Spinal cord (tissue), 10 donors: ENCODE measurements around the gene RNU6-7. TPM values are rescaled to one million over a fixed set of nuclear protein-coding genes. Genes with fewer than 3 reads are reported as not detected.

Experiments
- DNase-seq, 6 donors: peaks; one replicate each; pipeline versions ENCODE4 v3.0.0 to v3.0.0-alpha.2; 2013 to 2015; ENCODE audit warnings: low spot score in 6 of 6, low read depth in 4 of 6
- H3K27ac ChIP-seq: one replicate; pipeline ENCODE4 v1.5.1; 2013; ENCODE audit warnings: low read depth, low read length, control low read depth
- H3K27me3 ChIP-seq: one replicate; pipeline ENCODE4 v1.6.1; 2013; ENCODE audit warnings: low read length; ENCODE audit not compliant: control insufficient read depth, insufficient read depth
- H3K36me3 ChIP-seq: one replicate; pipeline ENCODE4 v1.6.1; 2013; ENCODE audit warnings: low read length; ENCODE audit not compliant: control insufficient read depth, insufficient read depth
- H3K4me1 ChIP-seq: one replicate; pipeline ENCODE4 v1.6.1; 2013; ENCODE audit warnings: low read length; ENCODE audit not compliant: control insufficient read depth, insufficient read depth
- H3K4me3 ChIP-seq: one replicate; pipeline ENCODE4 v1.5.1; 2013; ENCODE audit warnings: low read depth, low read length, control low read depth
- H3K9me3 ChIP-seq: one replicate; pipeline ENCODE4 v1.6.1; 2013; ENCODE audit warnings: low read length; ENCODE audit not compliant: control insufficient read depth, insufficient read depth
- WGBS: methylation state at CpG from one replicate; pipeline ENCODE4 v1.1.5; 2013; ENCODE audit warnings: missing lambda C conversion rate; ENCODE audit not compliant: insufficient coverage; 5-methylcytosine and 5-hydroxymethylcytosine counted together
- polyA plus RNA-seq, 2 donors: library from polyadenylated mRNA; unstranded; fragments of 120-200 nt; gene quantifications; one replicate each; pipeline ENCODE4 v1.2.1, GENCODE V29; 2013; ENCODE audit not compliant: insufficient read length in 2 of 2
- total RNA-seq, 2 donors: library from RNA; depleted of rRNA in 1 of 2; stranded (reverse); fragments of 120-200 nt in 1 of 2; fragments of >200 nt in 1 of 2; gene quantifications; one replicate each; pipeline versions ENCODE4 v1.2.3 to v1.2.4, GENCODE V29; 2013 to 2014
- donor health status: healthy.

RNU6-7 gene
- total and polyA plus RNA-seq, 4 donors: not detected

DNA sequence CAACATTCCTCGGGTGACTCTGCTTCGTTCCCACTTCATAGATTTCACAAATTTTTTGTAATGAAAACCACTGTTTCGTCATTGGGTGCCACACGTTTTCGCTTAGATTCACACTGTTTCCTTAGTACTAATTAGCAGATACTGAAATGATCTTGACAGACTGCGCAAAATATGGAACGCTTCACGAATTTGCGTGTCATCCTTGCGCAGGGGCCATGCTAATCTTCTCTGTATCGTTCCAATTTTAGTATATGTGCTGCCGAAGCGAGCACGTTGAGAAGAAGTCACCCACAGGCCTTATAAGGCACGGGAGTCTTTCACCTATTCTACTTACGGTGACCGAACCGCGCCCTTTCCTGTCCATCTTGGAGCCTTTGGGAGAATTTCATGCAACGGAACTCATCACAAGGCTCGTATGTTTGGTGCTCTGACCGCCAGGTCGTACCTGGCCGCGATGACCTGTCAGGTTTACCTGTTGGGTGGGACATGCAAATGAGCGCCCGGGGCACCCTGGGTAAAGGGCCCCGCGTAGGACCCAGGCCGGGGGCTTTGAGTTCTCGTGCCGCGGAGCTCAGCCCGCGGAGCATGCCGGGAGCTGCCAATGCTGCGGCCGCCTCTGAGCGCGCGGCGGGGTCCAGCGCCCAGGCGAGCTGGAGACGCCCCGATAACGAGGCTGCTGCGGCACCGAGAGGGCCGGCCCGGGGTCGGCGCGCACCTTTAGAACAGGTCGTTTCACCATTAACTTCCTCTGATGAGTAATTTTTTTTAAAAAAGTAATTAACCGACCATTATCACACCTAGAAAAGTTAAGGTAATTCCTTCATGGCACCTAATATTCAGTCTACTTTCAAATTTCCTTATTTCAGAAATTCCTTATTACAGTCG is 1.4 kb downstream of the RNU6-7 start, which contains the start of gene RNU6-8:
Gene RNU6-8 (minus strand): TSS at position 272 of the 885 bp plus-strand sequence.
- 0% methylated on average over 49 of the region's 57 CpGs for WGBS
- H3K4me3 ChIP-seq: peak within 1 kb of the TSS; percentile 82
- no peaks in the 10 kb centered on the region for H3K27me3 ChIP-seq
- peak within 1 kb of the TSS; percentile 95 for H3K27ac ChIP-seq
- no peaks in the 10 kb centered on the region for H3K36me3 ChIP-seq
- peak; percentile 58 to 98 (median 88) for DNase-seq
- H3K4me1 ChIP-seq: peaks cover 13% of the 10 kb centered on the region
- no peaks in the 10 kb centered on the region for H3K9me3 ChIP-seq

DNA sequence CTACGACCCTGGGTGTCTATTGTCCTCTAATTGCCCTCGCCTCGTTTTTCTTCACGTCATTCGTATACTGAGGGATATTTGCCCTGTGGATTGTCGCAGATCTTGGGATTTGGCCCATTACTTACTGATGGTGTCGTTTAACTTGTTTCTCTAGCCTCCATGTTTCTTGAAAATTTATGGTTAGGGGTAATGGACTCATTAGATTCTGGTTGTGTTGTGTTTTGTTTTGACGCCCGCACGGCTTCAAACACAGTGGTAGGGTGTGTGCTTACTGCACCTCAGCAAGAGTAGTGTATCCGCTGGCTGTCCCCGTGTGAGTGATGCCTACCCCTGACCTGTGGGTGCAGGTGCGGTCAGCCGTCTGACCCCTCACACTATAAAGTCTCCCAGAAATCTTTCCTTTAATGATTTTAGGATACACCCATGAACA is 2.1 kb downstream of the RNU6-7 start:
- Histone ChIP-seq H3K27me3 (no peaks in the 10 kb centered on the region), H3K4me1 (peaks cover 13% of the 10 kb centered on the region), H3K9me3 (no peaks in the 10 kb centered on the region), H3K36me3 (no peaks in the 10 kb centered on the region), H3K27ac (peak overlapping the region; percentile 95), H3K4me3 (peak overlapping the region; percentile 82)
- WGBS: 4% methylated on average over 9 of the region's 14 CpGs
- peak in 5 of 6 donors; percentile 22 to 70 (median 56) for DNase-seq

DNA sequence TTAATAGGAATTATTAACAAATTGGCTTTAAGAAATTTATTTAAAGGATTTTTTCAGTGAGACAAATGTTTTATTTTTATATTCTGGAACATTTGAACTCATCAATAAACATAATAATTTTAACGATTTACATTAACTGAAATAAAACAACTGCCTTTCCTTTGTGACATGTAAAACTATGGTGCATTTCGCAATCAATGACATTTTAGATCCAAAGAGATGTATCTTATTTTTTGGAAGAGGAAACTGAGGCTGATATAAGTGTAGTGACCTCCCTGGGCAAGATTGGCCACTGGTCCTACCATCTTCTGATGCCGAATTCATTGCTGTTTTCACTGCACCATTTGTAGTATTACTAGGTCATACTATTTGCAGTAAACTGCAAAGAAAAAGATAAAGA is 3.7 kb downstream of the RNU6-7 start:
- H3K9me3 ChIP-seq: no peaks in the 10 kb centered on the region
- no peaks in the 10 kb centered on the region for H3K27me3 ChIP-seq
- no peak overlapping the region for H3K4me3 ChIP-seq
- WGBS: no CpG with 5 or more reads among the region's 3 CpGs
- no peaks in the 10 kb centered on the region for H3K36me3 ChIP-seq
- DNase-seq: no peak
- H3K4me1 ChIP-seq: peaks cover 13% of the 10 kb centered on the region
- no peak overlapping the region for H3K27ac ChIP-seq

DNA sequence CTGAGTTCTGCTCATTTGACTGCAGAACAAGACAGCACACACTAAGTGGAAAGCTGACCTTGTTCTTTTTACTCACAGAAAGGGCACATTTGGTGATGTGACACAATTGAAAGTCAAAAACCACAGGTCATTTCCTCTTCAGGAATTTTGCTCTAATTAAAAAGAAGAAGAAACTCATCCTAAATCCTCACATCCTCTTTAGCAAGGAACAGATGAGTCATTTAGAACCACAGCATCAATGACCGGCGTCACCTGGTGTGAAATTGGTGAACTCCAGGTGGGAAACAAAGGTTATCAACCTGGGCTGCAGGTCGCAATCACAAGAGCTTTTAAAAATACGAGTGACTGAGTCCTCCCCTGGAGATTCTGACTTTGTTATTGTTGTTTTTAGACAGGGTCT is 4.1 kb downstream of the RNU6-7 start:
- 79% methylated on average over 4 of the region's 4 CpGs for WGBS
- H3K27ac ChIP-seq: no peak overlapping the region
- no peak for DNase-seq

DNA sequence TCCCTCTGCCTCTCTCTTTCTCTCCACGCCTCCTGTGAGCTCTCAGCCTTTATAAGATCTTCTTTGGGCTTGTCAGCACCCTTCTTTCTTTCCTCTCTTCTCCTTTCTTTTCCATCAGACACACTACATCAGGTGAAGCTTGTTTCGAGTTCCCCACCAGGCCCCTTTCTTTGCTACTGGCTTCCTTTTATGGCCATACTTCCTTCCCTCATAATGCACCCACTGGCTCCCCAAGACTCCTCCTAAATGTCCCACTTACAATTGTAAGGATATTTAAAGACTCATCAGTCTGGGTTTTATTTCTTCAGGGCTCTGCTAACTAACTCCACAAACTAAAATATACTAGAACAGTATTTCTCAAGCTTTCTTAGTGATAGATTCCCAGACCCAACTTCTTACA is 4.7 kb downstream of the RNU6-7 start:
- Histone ChIP-seq H3K9me3 (no peaks in the 10 kb centered on the region), H3K4me3 (no peak overlapping the region), H3K4me1 (peaks cover 6% of the 10 kb centered on the region), H3K36me3 (no peaks in the 10 kb centered on the region), H3K27me3 (no peaks in the 10 kb centered on the region), H3K27ac (no peak overlapping the region)
- DNase-seq: no peak
- 90% methylated on average over 1 of the region's 2 CpGs for WGBS

More for the DNA sequence above, 4.1 kb downstream of the RNU6-7 start:
- Histone ChIP-seq H3K4me3 (no peak overlapping the region), H3K27me3 (no peaks in the 10 kb centered on the region), H3K4me1 (peaks cover 12% of the 10 kb centered on the region), H3K36me3 (no peaks in the 10 kb centered on the region), H3K9me3 (no peaks in the 10 kb centered on the region)

DNA sequence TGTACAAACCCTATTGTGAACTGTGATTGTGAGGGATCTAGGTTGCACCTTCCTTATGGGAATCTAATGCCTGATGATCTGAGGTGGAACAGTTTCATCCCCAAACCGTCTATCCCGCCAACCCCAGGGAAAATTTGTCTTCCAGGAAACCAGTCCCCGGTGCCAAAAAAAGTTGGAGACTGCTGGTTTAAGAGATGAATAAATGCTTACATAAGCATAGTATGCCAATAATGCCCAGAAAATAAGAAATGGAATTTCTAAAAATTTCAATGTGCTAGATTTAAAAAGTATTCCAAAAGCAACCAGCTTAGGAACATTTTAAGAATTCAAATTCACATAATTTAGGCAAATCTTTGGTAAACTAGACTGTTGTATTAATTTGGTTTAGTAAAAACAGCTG is 6.6 kb downstream of the RNU6-7 start:
- Histone ChIP-seq H3K27me3 (no peaks in the 10 kb centered on the region), H3K36me3 (no peaks in the 10 kb centered on the region), H3K9me3 (no peaks in the 10 kb centered on the region), H3K4me1 (no peaks in the 10 kb centered on the region), H3K4me3 (no peak overlapping the region), H3K27ac (no peak overlapping the region)
- no peak for DNase-seq
- no CpG with 5 or more reads among the region's 3 CpGs for WGBS

DNA sequence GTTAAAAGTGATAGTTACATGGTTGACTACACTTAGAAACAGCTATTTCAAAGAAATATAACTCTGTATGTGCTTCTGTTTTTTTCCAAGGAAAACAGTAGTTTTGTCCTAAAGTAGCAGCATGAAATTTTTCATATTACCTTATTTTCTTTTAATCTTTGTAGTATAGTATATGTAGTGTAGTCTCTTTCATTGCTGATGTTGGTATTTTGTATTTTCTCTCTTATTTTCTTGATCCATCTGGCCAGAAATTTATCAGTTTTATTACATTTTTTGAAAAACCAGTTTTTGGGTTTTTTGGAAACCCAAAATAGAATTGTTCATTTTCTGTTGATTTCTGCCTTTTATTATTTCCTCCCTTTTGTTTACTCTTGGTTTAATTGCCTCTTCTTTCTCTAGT is 7.6 kb downstream of the RNU6-7 start:
- no peaks in the 10 kb centered on the region for H3K36me3 ChIP-seq

DNA sequence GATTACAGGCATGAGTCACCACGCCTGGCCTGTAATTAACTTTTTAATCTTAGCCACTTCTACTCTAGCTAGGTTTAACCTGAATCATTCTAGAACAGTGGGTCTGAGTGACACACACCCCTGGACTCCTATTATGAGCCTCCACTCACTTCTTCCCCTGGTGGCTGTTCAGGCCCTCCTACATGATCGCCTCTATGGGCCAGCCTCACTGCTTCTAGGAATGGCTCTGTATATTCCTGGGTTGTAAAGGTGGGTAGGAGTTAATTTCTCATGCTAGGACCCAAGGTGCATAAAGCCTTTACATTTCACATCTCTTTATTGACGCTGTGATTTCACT is 9.2 kb downstream of the RNU6-7 start:
- no peaks in the 10 kb centered on the region for H3K36me3 ChIP-seq
- 100% methylated on average over 1 of the region's 3 CpGs for WGBS
- no peaks in the 10 kb centered on the region for H3K4me1 ChIP-seq
- no peak overlapping the region for H3K4me3 ChIP-seq
- H3K27ac ChIP-seq: no peak overlapping the region
- no peaks in the 10 kb centered on the region for H3K9me3 ChIP-seq
- H3K27me3 ChIP-seq: no peaks in the 10 kb centered on the region
- DNase-seq: no peak

More for the DNA sequence above, 7.6 kb downstream of the RNU6-7 start:
- H3K9me3 ChIP-seq: no peaks in the 10 kb centered on the region
- no peak overlapping the region for H3K4me3 ChIP-seq
- no peak for DNase-seq
- no peaks in the 10 kb centered on the region for H3K4me1 ChIP-seq
- H3K27me3 ChIP-seq: no peaks in the 10 kb centered on the region
- H3K27ac ChIP-seq: no peak overlapping the region

DNA sequence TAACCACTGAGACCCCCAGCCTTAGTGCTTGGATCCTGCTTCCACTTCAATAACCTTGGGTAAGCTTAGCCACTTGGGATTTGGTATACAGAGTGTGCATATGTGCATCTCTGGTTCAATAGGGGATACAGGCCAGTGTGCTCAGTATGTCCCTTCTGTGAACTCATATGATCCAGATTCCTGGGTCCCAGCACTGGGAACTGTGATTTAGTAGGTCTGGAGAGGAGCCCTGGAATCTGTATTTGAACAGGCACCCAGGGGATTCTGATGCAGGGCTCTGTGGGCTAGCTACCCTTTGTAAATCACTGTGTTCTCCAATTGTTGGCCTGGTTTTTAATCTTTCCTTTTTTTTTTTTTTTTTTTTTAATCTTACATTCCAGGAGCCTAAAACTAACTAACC is 11.0 kb downstream of the RNU6-7 start:
- no peak for DNase-seq
- Histone ChIP-seq H3K4me1 (no peaks in the 10 kb centered on the region), H3K4me3 (no peak overlapping the region), H3K36me3 (no peaks in the 10 kb centered on the region), H3K27ac (no peak overlapping the region), H3K27me3 (no peaks in the 10 kb centered on the region), H3K9me3 (no peaks in the 10 kb centered on the region)

DNA sequence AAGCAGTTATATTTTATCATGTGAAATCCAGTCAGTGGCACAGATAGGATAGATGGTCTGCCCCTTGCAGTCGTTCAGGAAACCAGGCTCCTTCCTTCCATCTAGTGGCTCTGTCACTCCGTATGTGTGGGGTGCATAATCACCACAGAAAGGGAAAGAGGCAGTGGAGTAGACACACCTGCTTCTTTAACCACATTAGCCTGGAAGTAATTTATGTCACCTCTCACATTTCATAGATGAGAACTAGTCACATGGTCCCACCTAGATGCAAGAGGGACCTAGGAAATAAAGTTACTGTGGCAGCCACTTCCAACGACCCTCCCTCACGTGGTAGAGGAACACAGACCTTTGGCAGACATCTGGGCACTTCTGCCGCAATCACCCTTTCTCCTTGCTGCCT is 15.5 kb downstream of the RNU6-7 start:
- H3K9me3 ChIP-seq: no peaks in the 10 kb centered on the region
- WGBS: 33% methylated on average over 3 of the region's 5 CpGs
- no peaks in the 10 kb centered on the region for H3K36me3 ChIP-seq
- no peak for DNase-seq
- H3K27ac ChIP-seq: no peak overlapping the region
- H3K4me3 ChIP-seq: no peak overlapping the region
- no peaks in the 10 kb centered on the region for H3K27me3 ChIP-seq
- H3K4me1 ChIP-seq: no peaks in the 10 kb centered on the region
